ENCODE data around the gene LACC1.

DNA sequence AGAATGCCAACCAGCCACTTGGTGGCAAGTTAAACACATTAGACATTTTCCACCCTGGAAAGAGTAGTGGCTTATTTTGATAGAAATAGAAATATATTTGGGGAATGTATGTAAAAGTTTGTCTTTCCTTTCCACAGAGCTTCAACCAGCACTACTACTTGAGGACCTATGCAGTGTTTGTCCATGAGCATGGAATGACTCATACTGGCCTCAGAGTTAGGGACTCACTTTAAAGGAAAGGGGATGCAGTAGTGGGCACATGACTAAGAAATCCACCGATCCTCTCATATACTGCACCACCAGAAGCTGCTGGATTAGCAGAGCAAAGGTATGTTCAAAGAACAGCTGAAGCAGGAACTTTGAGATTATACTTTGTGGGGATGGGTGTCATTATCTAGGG is 62.6 kb downstream of the LACC1 start:
- TF ChIP-seq TAF1 (IDR thresholded peaks at IDR 0.05; ENCODE audit: low read depth, low read length) (no peak), POLR2A (IDR thresholded peaks at IDR 0.05; ENCODE audit: low read depth, low read length) (no peak), SPI1 (IDR thresholded peaks at IDR 0.05; ENCODE audit: low read depth, low read length) (no peak), POU2F2 (IDR thresholded peaks at IDR 0.05; ENCODE audit: low read depth, low read length) (no peak)

Measured in GM12891 (cell line).